ENCODE results near the gene WDR5B.
A peak's percentile ranks its signal among the peaks of the same experiment; 100 is the strongest.

WDR5B gene

GRCh38 chr3:122407946-122408345 lies 7.9 kb downstream of the WDR5B start:
- no peak for DNase-seq (ENCODE audit: low read depth)

- DNase-seq (ENCODE audit: low read depth): no peak
These were observed 9.7 kb downstream of the WDR5B start for GRCh38 chr3:122406198-122406597.

- no peak for DNase-seq (ENCODE audit: low read depth)
These were observed 10.8 kb downstream of the WDR5B start for GRCh38 chr3:122405015-122405414.

- no peak for DNase-seq (ENCODE audit: low read depth)
These were observed 12.4 kb downstream of the WDR5B start for GRCh38 chr3:122403489-122403888.

GRCh38 chr3:122398920-122399319 lies 16.9 kb downstream of the WDR5B start:
- DNase-seq (ENCODE audit: low read depth): no peak

- DNase-seq (ENCODE audit: low read depth): no peak
These were observed 18.7 kb downstream of the WDR5B start for GRCh38 chr3:122397201-122397600.

- DNase-seq (ENCODE audit: low read depth): no peak
These were observed 19.4 kb downstream of the WDR5B start for GRCh38 chr3:122396511-122396910.

GRCh38 chr3:122395582-122395981 lies 20.3 kb downstream of the WDR5B start:
- no peak for DNase-seq (ENCODE audit: low read depth)

- DNase-seq (ENCODE audit: low read depth): no peak
These were observed 21.7 kb downstream of the WDR5B start for GRCh38 chr3:122394173-122394572.

GRCh38 chr3:122392868-122393844 lies 22.7 kb downstream of the WDR5B start:
- DNase-seq (ENCODE audit: low read depth): no peak

GRCh38 chr3:122391681-122392446 lies 24.0 kb downstream of the WDR5B start:
- no peak for DNase-seq (ENCODE audit: low read depth)

- no peak for DNase-seq (ENCODE audit: low read depth)
These were observed 25.2 kb downstream of the WDR5B start for GRCh38 chr3:122390665-122391064.

GRCh38 chr3:122389892-122390291 lies 26.0 kb downstream of the WDR5B start:
- DNase-seq (ENCODE audit: low read depth): no peak

GRCh38 chr3:122389197-122389596 lies 26.7 kb downstream of the WDR5B start:
- no peak for DNase-seq (ENCODE audit: low read depth)

GRCh38 chr3:122387709-122388108 lies 28.2 kb downstream of the WDR5B start:
- DNase-seq (ENCODE audit: low read depth): no peak

GRCh38 chr3:122383771-122384697 lies 31.8 kb downstream of the WDR5B start, which contains the start of gene FAM162A:
TSS of gene FAM162A (plus strand) at chr3:122384182. CDS start at chr3:122384266, 84 bp downstream.
- peak; percentile 92 for DNase-seq (ENCODE audit: low read depth)

- DNase-seq (ENCODE audit: low read depth): peak; percentile 79
These were observed 32.8 kb downstream of the WDR5B start, which contains the start of gene MIX23 for GRCh38 chr3:122382888-122383666. TSS of gene MIX23 (minus strand) at chr3:122383231. CDS start at chr3:122383224, 7 bp downstream.

GRCh38 chr3:122377975-122378374 lies 37.9 kb downstream of the WDR5B start:
- no peak for DNase-seq (ENCODE audit: low read depth)

- no peak for DNase-seq (ENCODE audit: low read depth)
These were observed 41.8 kb downstream of the WDR5B start for GRCh38 chr3:122374034-122374433.

- DNase-seq (ENCODE audit: low read depth): no peak
These were observed 49.5 kb downstream of the WDR5B start for GRCh38 chr3:122366379-122366749.
